ENCODE measurements around the gene TMEM259.

The TMEM259 gene

GRCh38 chr19:961866-962620 is 58.9 kb downstream of the TMEM259 start:
- DNase-seq (ENCODE audit: low read depth) = no peak

GRCh38 chr19:960601-960938 is 60.4 kb downstream of the TMEM259 start:
- DNase-seq (ENCODE audit: low read depth) = no peak

- DNase-seq (ENCODE audit: low read depth) = no peak
Measured at GRCh38 chr19:960020-960419, 60.9 kb downstream of the TMEM259 start.
